Erythroblast (primary cell): Measurements from ENCODE around the gene FBXL13.

Source experiments
- GATA1 ChIP-seq: IDR thresholded peaks from 2 replicates; pipeline ENCODE4 v1.6.1; 2011; ENCODE audit warnings: low read depth, mild to moderate bottlenecking, control low read depth, low read length, moderate library complexity
- POLR2A ChIP-seq: IDR thresholded peaks from 2 replicates; pipeline ENCODE4 v1.6.1; 2011; ENCODE audit warnings: mild to moderate bottlenecking, low read length

DNA sequence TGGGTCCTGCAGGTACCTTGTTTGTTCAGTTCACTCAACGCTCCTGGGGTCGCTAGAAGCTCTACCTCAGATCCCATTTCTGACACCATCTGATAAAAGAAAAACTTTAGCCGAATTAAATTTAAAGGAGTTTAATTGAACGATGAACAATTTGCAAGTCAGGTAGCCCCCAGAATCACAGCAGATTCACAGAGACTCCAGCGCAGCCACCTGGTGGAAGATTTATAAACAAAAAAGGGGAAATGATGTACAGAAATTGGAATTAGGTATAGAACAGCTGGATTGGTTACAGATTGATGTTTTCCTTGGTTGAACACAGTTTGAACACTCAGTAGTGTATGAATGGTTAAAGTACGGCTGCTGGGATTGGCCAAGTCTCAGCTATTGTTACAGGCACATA, 23.1 kb downstream of the FBXL13 start:
- no peak for TF ChIP-seq POLR2A
- no peak for TF ChIP-seq GATA1
